Endothelial cell of umbilical vein (primary cell): ENCODE results near the gene TUBB4A. TPM values are rescaled to one million over a fixed set of nuclear protein-coding genes. Genes with fewer than 3 reads are reported as not detected.

Experiments
- BruUV-seq: library from RNA; stranded (reverse); fragments of 400-500 nt; replicated peaks from 2 replicates; lab custom pipeline; 2021; lab: Mats Ljungman, UMichigan
- CTCF ChIA-PET: fragments of 300-600, 350-600 bp; sonication (Branson Sonifier 250); formaldehyde crosslinking; loops from one replicate; lab custom pipeline; 2021; ENCODE audit warnings: antibody characterized with exemption, inconsistent platforms; lab: Charles Lee
- POLR2A ChIA-PET: fragments of 300-600, 350-600 bp; sonication (Branson Sonifier 250); formaldehyde crosslinking; loops from one replicate; lab custom pipeline; 2021; ENCODE audit warnings: antibody characterized with exemption, inconsistent platforms; lab: Charles Lee
- DNase-seq: peaks from one replicate; pipeline ENCODE4 v3.0.0-alpha.2; 2011; ENCODE audit warnings: low read depth, low spot score
- FAIRE-seq: peaks from 2 replicates; lab custom pipeline; 2011; peaks lifted over from hg19 to GRCh38; lab: Jason Lieb, UNC
- H2AFZ ChIP-seq: 2 replicates; pipeline ENCODE4 v1.6.0; 2012; ENCODE audit warnings: low read depth, low read length, control low read depth, inconsistent platforms
- H3K27ac ChIP-seq: 2 replicates; pipeline ENCODE4 v1.5.1; 2011; ENCODE audit warnings: low read depth, mild to moderate bottlenecking, control low read depth, low read length, moderate library complexity; ENCODE audit not compliant: insufficient read depth
- H3K27me3 ChIP-seq, 2 experiments: 2 replicates each; pipeline versions ENCODE4 v1.6.0 to v1.6.1; 2011; ENCODE audit warnings: low read length in 2 of 2, mixed read lengths in 1 of 2; ENCODE audit not compliant: control insufficient read depth in 2 of 2, insufficient read depth in 2 of 2
- H3K36me3 ChIP-seq, 2 experiments: 2 replicates in 1 of 2; 3 replicates in 1 of 2; pipeline ENCODE4 v1.5.1; 2011; ENCODE audit warnings: low read length in 2 of 2, mild to moderate bottlenecking in 1 of 2, moderate library complexity in 1 of 2; ENCODE audit not compliant: control insufficient read depth in 2 of 2, insufficient read depth in 2 of 2; ENCODE audit errors: extremely low read depth in 1 of 2
- H3K4me1 ChIP-seq: 3 replicates; pipeline ENCODE4 v1.5.1; 2011; ENCODE audit warnings: mild to moderate bottlenecking, low read length; ENCODE audit not compliant: control insufficient read depth, insufficient read depth; ENCODE audit errors: extremely low read depth
- H3K4me2 ChIP-seq: 2 replicates; pipeline ENCODE4 v1.6.1; 2011; ENCODE audit warnings: low read length, control low read depth, mixed read lengths; ENCODE audit not compliant: insufficient read depth
- H3K4me3 ChIP-seq, 3 experiments: fragments of 200-600 bp in 1 of 3; sonication (generic), shearing (Covaris generic) in 1 of 3; replicated peaks in 1 of 3; 2 replicates each; pipeline ENCODE4 v1.5.1; 2011 to 2016; ENCODE audit warnings: control low read depth in 3 of 3, low read length in 3 of 3, mild to moderate bottlenecking in 2 of 3, inconsistent platforms in 1 of 3, low read depth in 1 of 3, moderate library complexity in 1 of 3; ENCODE audit not compliant: insufficient read depth in 1 of 3
- H3K79me2 ChIP-seq: 2 replicates; pipeline ENCODE4 v1.6.0; 2012; ENCODE audit warnings: low read length, inconsistent platforms; ENCODE audit not compliant: control insufficient read depth, insufficient read depth
- H3K9ac ChIP-seq: replicated peaks from 2 replicates; pipeline ENCODE3; 2011; ENCODE audit warnings: low read length, control low read depth; ENCODE audit not compliant: insufficient read depth; ENCODE audit errors: extremely low read depth
- H3K9me1 ChIP-seq: replicated peaks from 3 replicates; pipeline ENCODE4 v1.6.0; 2011; ENCODE audit warnings: mild to moderate bottlenecking, low read length; ENCODE audit not compliant: control insufficient read depth, insufficient read depth; ENCODE audit errors: extremely low read depth
- H3K9me3 ChIP-seq: replicated peaks from 2 replicates; pipeline ENCODE4 v1.5.1; 2012; ENCODE audit warnings: low read length, inconsistent platforms; ENCODE audit not compliant: control insufficient read depth, insufficient read depth
- H4K20me1 ChIP-seq: replicated peaks from 2 replicates; pipeline ENCODE3; 2011; ENCODE audit warnings: mild to moderate bottlenecking, low read length; ENCODE audit not compliant: control insufficient read depth, insufficient read depth; ENCODE audit errors: extremely low read depth
- CTCF ChIP-seq, 2 donors: IDR thresholded peaks; 1 replicate in 1 of 2; 2 replicates in 1 of 2; pipeline ENCODE4 v1.5.1; 2011; ENCODE audit warnings: low read length in 2 of 2, mild to moderate bottlenecking in 2 of 2, moderate library complexity in 2 of 2, control low read depth in 1 of 2, inconsistent platforms in 1 of 2, low read depth in 1 of 2; ENCODE audit not compliant: insufficient read depth in 1 of 2; ENCODE audit errors: extremely low read depth in 1 of 2
- FOS ChIP-seq: IDR thresholded peaks from 2 replicates; pipeline ENCODE4 v1.6.1; 2011; ENCODE audit warnings: mild to moderate bottlenecking, low read length, moderate library complexity, borderline replicate concordance; ENCODE audit not compliant: insufficient read depth
- POLR2AphosphoS5 ChIP-seq: IDR thresholded peaks from 2 replicates; pipeline ENCODE4 v1.6.1; 2012; ENCODE audit warnings: low read depth, mild to moderate bottlenecking, control low read depth, low read length, moderate library complexity; ENCODE audit not compliant: insufficient read depth
- dilution Hi-C: fragments of 300-500 bp; cut with MboI; formaldehyde crosslinking; loops from one replicate; pipeline ENCODE4 v1.15.0; 2019; ENCODE audit warnings: low sequenced_read_pairs; ENCODE audit not compliant: extremely low pct_ligation_motif_present
- intact Hi-C: fragments of 100-400 bp; cut with micrococcal nuclease; formaldehyde crosslinking; loops from one replicate; pipeline ENCODE4 v1.10.0; 2022
- polyA plus RNA-seq, 4 experiments: library from polyadenylated mRNA; depleted of rRNA in 3 of 4; stranded (reverse) in 3 of 4; unstranded in 1 of 4; fragments of >200 nt; gene quantifications; 2 replicates each; pipeline versions ENCODE4 v1.2.1 to v1.2.3, GENCODE V29; 2011 to 2012; ENCODE audit warnings: missing spikeins in 1 of 4
- total RNA-seq: library from RNA; stranded (reverse); gene quantifications from 2 replicates; pipeline ENCODE4 v1.2.3, GENCODE V29; 2021
- TF ChIP-seq, protein P1 (sequence below): IDR thresholded peaks from 2 replicates; pipeline ENCODE4 v1.6.1; 2011; ENCODE audit not compliant: insufficient read depth, insufficient read length

TUBB4A gene
- total and polyA plus RNA-seq, 2 donors (not counting 3 experiments of a cell fraction or from before 2014, with no cell fraction given) = not detected

- POLR2A ChIA-PET = no interaction called here
- dilution Hi-C loops = no loop called here
- no TSS peak for BruUV-seq
Measured at GRCh38 chr19:6528544-6529121, 26.5 kb upstream of the TUBB4A start.

More at GRCh38 chr19:6528544-6529121, 26.5 kb upstream of the TUBB4A start:
- Histone ChIP-seq H3K4me1 (peaks cover 4% of the 10 kb centered on the region), H3K27ac (no peak overlapping the region), H3K4me2 (no peak overlapping the region), H3K36me3 (no peaks in the 10 kb centered on the region), H2AFZ (no peak overlapping the region), H3K9me1 (no peaks in the 10 kb centered on the region), H4K20me1 (no peaks in the 10 kb centered on the region), H3K79me2 (no peaks in the 10 kb centered on the region), H3K9ac (no peak overlapping the region), H3K9me3 (no peaks in the 10 kb centered on the region), H3K27me3 (peaks cover 15 to 20% of the 10 kb centered on the region in 2 experiments), H3K4me3 (no peak overlapping the region)
- no peak for FAIRE-seq
- TF ChIP-seq FOS = no peak
- no peak for TF ChIP-seq POLR2AphosphoS5
- TF ChIP-seq, protein P1, sequence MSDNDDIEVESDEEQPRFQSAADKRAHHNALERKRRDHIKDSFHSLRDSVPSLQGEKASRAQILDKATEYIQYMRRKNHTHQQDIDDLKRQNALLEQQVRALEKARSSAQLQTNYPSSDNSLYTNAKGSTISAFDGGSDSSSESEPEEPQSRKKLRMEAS = no peak
- no peak for TF ChIP-seq CTCF (IDR thresholded peaks at IDR 0.05; ENCODE audit: extremely low read depth in 1 of 2, insufficient read depth in 1 of 2, low read depth in 1 of 2, low read length in 2 of 2)
- intact Hi-C loops = loop anchor here (2.0 kb wide), 1 partner anchor 76 kb away; no protein-coding TSS in a partner anchor
- DNase-seq = no peak
- CTCF ChIA-PET = interaction anchor here (1.9 kb wide), 1 partner anchor 12 kb away, joined by 9 read pairs; no protein-coding TSS in a partner anchor
